SKM-1 (cell line): ENCODE measurements around the gene IL17D.
"Not testable (repeated sequence)": the region's sequence is repeated elsewhere in the genome, so short reads cannot be mapped to it uniquely, and the experiment has no call there.

Experiments
- DNase-seq: peaks from one replicate; lab custom pipeline; 2025; ENCODE audit not compliant: unreplicated experiment; lab: John Stamatoyannopoulos, UW

IL17D gene

DNA sequence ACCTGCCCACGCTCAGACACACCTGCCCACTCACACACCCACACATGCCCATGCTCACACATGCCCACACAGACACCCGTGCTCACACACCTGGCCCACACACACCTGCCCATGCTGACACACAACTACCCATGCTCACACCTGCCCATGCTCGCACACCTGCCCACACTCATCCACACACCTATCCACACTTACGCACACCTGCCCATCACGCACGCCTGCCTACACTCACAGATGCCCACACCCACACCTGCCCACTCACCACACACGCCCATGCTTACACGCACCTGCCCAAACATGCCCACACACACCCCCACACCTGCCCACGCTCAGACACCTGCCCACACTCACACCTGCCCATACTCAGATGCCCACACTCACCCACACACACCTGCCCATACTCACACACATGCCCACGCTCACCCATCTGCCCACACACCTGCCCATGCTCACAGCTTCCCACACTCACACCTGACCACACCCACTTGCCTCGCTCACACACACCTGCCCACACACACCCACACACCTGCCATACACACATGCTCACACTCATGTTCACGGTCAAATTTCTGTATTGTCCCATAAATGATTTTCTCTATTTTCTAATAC, 15.6 kb downstream of the IL17D start:
- DNase-seq = no peak

DNA sequence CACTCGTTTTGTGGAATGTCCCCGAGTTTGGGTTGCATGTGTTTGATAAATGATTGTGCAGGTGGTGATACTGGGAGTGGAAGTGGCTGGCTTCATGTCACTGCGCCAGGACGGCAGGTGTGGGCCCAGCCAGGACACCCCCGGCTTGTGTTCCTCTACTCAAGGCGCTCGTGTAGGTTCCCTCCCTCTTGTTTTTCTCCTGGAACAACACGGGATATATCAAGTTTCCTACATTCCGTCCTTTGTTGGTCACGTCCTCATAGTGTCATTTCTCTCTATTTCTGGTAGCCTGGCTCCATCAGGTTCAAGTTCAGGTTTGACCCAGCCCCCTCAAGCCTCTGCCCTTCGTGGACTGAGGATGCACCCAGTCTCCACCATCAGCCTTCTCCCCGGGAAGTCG, 16.3 kb downstream of the IL17D start:
- no peak for DNase-seq

DNA sequence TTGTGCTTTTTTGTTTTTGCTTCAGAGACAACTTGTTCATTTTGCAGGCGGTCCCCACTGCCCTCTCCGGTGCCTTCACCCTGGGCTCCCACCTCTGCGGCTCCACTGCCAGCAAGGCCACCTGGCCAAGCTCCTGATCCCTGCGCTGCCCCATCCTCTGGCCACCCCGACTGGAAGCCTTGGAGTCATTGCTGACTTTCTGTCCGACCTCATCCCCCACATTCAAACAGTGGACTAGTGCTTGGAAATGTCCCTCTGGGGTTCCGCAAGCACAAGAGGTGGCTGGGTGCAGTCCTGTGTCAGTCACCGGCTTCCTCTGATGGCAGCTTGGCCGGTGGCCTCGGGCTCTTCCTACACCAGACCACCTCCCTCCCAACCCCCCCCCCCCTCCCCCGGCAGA, 17.0 kb downstream of the IL17D start:
- no peak for DNase-seq

DNA sequence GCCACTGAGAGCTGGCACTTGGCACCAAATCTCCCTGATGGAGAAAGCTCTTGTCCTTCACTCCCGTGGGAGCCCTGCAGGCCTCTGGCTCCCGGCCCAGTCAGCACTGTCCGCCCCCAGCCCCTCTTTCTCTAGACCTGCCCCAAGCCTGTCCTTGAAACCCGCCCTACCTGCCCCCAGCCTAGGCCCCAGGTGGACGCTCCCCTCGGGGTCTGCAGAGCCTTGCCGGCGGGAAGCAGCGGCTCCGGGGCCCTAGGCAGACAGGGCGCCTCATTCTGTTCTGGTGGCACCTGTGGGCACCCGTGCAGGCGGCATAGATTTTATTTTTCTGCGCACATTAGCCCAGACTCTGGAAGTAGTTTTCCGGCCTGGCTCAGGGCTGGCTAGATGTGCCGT, 17.6 kb downstream of the IL17D start:
- DNase-seq = no peak

DNA sequence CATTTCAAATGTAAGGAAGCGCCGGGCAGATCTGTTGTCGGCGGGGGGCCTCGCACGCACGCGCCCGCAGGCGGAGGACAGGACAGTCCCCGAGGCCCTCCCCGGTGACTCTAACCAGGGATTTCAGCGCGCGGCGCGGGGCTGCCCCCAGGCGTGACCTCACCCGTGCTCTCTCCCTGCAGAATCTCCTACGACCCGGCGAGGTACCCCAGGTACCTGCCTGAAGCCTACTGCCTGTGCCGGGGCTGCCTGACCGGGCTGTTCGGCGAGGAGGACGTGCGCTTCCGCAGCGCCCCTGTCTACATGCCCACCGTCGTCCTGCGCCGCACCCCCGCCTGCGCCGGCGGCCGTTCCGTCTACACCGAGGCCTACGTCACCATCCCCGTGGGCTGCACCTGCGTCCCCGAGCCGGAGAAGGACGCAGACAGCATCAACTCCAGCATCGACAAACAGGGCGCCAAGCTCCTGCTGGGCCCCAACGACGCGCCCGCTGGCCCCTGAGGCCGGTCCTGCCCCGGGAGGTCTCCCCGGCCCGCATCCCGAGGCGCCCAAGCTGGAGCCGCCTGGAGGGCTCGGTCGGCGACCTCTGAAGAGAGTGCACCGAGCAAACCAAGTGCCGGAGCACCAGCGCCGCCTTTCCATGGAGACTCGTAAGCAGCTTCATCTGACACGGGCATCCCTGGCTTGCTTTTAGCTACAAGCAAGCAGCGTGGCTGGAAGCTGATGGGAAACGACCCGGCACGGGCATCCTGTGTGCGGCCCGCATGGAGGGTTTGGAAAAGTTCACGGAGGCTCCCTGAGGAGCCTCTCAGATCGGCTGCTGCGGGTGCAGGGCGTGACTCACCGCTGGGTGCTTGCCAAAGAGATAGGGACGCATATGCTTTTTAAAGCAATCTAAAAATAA, 18.2 kb downstream of the IL17D start:
- no peak for DNase-seq

DNA sequence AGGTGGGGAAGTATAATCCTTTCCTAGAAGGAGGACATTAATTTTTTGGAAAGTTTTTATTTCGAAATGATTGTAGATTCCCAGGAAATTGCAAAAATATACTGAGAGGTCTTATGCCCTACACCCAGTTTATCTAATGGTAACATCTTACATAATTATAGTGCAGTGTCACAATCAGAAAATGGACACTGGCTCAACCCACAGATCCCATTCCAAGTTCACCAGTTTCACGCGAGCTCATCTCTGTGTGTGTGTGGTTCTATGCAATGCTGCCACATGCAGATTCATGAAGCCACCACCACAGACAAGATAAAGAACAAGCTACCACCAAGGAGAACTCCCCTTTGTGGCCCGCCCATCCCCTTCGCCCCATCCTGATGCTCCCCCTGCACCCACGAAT, 24.4 kb downstream of the IL17D start:
- no peak for DNase-seq

DNA sequence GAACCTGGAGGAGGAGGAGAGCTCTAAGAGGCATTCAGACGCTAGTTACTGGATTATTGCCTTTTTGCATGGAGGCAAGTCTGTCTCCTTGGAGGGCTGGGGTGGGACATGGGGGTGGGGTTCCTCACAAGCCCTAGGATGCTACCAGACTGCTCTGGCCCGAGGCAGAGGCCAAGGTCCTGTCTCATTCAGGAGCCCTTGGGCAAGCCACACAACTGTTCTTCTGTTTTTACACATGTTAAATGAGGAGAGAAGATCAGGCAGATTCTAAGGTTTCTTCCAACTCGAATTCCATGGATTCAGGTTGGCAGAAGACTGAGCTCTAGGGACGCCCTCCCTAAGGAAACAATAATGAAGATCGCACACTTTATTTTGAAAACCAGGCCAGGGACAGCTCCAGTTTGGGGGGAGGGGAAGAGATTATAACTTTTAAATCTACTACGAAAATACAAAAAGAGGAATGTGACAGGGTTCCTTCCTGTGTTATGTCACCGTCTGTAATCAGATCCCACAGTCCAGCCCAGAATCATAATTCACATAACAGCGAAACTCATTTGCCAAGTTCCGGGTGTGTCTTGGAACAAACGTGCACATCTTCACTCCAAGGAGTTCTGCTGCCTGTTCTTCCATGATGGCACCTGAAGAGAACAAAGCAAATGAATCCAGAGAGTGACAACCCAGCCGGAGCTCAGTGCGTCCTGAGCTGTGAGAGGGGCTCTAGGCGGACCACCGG, 25.2 kb downstream of the IL17D start:
- no peak for DNase-seq

DNA sequence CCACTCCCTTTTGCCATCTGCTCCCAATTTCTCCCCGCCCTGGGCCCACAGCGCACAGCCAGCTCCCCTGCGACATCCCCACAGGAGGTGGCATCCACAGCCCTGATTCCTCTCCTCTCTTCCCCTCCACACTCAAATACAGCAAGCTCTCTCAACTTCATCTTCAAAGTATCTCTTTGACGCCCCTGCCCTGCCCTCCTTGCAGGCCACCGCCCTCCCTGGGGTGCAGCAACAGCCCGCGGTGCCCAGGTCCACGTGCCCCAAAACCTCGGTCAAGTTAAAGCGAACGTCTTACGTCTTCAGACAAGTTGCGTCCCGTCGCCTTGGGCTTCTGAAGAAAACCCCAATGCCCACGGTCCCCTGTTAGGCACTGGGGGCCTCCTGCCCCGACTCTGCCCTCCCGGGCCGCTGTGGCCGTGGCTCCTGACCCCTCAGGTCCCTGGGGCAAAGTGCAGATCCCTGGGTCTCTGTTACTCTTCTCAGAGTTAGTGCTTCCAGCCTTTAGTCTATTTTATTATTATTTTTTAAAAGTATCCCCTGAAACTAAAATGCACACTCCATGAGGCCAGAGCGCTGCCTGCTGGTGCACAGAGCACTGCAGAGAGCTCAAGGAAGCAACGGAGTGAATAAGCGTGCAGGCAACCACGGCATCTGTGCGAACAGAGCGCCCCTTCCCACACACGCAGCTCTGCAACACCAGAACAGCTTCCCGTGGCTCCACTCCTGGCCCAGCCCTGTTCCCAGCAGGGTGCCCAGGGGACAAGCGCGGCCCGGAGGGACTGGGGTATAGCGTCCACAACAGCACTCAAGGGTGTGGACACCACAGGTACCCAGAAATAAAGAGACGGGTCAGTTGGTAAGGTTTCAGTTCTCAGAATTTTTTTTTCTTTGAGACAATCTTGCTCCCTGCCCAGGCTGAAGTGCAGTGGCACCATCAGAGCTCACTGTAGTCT, 26.4 kb downstream of the IL17D start:
- DNase-seq = no peak

DNA sequence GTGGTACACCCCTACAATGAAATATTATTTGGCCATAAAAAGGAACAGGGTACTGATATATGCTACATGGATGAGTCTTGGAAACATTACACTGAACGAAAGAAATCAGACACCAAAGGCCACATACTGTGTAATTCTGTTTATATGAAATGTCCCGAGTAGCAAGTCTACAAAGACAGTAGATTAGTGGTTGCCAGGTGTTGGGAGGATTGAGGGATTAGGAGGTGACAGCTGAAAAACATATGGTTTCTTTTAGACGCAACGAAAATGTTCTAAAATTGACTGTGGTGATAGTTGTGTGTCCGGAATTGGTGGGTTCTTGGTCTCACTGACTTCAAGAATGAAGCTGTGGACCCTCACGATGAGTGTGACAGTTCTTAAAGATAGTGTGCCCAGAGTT, 35.1 kb downstream of the IL17D start:
- no peak for DNase-seq

DNA sequence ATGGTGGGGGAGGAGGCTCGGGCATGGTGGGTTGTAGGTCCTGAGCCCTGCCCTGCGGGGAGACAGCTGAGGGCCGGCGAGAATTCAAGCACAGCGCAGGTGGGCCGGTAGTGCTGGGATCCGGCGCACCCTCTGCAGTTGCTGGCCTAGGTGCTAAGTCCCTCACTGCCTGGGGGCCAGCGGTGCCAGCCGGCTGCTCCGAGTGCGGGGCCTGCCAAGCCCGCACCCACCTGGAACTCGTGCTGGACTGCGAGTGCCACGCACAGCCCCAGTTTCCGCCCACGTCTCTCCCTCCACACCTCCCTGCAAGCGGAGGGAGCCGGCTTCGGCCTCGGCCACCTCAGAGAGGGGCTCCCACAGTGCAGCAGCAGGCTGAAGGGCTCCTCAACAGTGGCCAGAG, 36.5 kb downstream of the IL17D start:
- no peak for DNase-seq

DNA sequence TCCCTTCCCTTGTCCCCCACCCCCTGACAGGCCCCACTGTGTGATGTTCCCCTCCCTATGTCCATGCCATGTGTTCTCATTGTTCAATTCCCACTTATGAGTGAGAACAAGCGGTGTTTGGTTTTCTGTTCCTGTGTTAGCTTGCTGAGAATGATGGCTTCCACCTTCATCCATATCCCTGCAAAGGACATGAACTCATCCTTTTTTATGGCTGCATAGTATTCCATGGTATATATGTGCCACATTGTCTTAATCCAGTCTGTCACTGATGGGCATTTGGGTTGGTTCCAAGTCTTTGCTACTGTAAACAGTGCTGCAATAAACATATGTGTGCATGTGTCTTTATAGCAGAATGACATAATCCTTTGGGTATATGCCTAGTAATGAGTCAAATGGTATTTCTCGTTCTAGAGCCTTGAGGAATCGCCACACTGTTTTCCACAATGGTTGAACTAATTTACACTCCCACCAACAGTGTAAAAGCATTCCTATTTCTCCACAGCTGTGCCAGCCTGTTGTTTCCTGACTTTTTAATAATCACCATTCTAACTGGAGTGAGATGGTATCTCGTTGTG, 40.4 kb downstream of the IL17D start:
- not testable (repeated sequence) for DNase-seq

DNA sequence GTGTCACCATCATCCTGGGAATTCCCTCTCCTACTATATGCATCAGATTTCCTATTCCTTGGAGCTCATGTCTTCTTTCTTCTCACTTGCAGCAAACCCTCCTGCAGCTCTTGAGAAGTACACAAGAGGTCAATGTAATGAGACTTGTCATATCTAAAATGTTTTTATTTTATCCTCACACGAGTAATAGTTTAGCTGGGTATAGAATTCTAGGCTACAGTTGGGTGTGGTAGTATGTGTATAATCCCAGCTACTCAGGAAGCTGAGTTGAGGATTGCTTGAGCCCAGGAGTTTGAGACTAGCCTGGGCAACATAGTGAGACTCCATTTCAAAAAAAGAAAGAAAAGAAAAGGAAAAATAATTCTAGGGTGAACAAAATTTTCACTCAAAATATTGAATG, 45.9 kb downstream of the IL17D start:
- no peak for DNase-seq

DNA sequence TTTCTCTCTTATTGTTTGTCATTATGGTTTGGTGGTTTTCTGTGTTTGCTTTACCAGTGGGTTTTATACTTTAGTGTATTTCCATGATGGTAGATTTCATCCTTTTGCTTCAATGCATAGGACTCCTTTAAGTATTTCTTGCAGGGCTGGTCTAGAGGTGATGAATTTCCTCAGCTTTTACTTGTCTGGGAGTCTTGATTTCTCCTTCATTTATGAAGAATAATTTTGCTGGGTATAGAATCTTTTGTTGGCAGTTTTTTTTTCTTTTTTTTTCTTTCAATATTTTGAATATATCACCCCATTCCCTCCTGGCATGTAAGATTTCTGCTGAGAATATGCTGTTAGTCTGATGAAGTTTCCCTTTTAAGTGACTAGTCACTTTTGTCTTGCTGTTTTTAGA, 50.5 kb downstream of the IL17D start:
- no peak for DNase-seq

DNA sequence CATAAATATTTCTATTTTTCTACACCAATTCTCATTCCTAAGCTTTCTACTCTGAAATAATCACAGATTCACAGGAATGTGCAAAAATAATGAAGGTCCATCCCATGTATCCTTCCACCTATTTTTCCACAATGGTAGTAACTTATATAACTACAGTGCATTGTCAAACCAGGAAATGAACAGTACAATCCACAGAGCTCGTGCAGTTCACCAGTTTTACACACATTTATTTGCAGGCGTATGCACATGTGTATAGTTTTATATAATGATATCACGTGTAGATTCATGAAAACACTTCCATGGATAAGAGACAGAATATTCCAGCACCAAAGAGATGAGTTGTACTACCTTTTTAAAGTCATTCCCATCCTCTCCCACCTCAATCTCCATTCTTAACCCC, 57.4 kb downstream of the IL17D start:
- DNase-seq = no peak

DNA sequence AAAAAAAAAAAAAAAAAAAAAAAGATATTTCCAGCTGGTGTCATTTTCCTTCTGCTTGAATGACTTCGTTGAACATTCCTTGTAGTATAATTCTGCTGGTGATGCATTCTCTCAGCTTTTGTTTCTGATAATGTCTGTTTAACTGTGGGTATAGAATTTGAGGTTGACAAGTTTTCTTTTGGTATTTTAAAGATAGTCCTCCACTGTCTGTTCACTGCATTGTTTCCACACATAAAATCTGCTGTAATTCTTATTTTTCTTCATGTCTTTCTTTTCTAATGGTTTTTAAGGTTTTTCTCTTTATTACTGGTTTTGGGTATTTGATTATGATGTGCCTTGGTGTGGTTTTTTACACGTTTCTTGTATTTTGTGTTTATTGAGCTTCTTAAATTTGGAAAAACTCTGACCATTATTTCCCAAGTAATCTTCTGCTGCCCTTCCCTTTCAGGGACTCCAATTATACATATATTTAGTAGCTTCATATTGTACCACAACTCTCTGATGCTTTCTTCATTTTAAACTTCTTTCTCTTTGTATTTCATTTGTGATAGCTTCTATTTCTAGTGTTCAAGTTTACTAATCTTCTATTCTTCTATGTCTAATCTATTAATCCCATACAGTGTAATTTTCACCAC, 63.9 kb downstream of the IL17D start:
- no peak for DNase-seq

DNA sequence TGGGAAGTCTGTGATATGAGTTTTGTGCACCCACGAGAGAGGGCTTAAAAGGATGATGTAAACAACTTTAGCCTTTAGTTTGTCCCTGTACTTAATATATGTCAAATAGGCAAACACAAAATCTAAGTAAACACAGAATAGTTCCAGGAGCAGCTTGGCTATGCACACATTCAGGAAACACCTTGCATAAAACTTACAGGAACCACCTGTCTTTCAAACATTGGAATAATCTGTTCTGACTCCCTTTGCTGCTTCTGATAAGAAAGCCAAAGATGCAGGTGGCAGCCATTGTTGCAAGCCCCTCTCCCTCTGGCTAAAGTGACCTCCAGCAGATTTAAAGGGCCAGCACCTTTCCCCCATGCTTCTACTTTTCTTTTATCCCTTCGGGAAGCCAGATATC, 65.6 kb downstream of the IL17D start:
- DNase-seq = no peak

DNA sequence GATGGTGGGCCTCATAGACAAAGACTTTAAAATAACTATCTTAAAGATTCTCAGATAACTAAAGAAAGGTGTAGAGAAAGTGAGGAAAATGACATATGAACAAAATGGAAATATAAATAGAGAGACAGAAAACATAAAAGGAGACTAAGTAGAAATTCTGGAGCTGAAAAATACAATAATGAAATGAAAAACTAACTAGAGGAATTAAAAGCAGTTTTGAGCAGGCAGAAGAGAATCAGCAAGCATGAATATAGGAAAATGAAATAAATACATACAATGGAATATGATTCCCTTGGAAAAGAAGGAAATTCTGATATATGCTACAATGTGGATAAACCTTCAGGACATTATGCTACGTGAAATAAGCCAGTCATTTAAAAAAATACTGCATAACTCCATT, 66.3 kb downstream of the IL17D start:
- no peak for DNase-seq
